ENCODE results near the gene RUNX2. TPM values are rescaled to one million over a fixed set of nuclear protein-coding genes. Genes with fewer than 3 reads are reported as not detected.

Gene RUNX2
- total and polyA plus RNA-seq, 3 experiments from 2014 or later: 16.1 to 25.8 (median 25.3) TPM

- POLR2A ChIA-PET: no interaction called here
- no peak overlapping the region for H3K4me3 ChIP-seq (ENCODE audit: low read length)
Measured at GRCh38 chr6:45533386-45533785, 205.3 kb downstream of the RUNX2 start.

GRCh38 chr6:45535933-45536332 is 207.8 kb downstream of the RUNX2 start:
- H3K27ac ChIP-seq (ENCODE audit: low read depth, low read length): no peak overlapping the region
- no peak for DNase-seq
- no peak overlapping the region for H3K4me3 ChIP-seq (ENCODE audit: low read length)
- ChIA-PET POLR2A (no interaction called here), CTCF (no interaction called here)
- Mint-ChIP-seq H3K9me3 (no peaks in the 10 kb centered on the region), H3K4me1 (peaks cover 0 to 41% (median 29%) of the 10 kb centered on the region in 3 donors), H3K4me3 (peak overlapping the region in 1 of 7 donors; percentile 1), H3K27me3 (peaks cover 0 to 2% of the 10 kb centered on the region in 2 donors), H3K36me3 (peaks cover 7 to 15% (median 14%) of the 10 kb centered on the region in 3 donors), H3K27ac (peak overlapping the region in 2 of 8 donors; percentile 36 to 67)
- H3K27me3 ChIP-seq (ENCODE audit: insufficient read depth, low read length, poor library complexity, severe bottlenecking): no peaks in the 10 kb centered on the region
- no peaks in the 10 kb centered on the region for H3K9me3 ChIP-seq (ENCODE audit: low read length)
- H3K36me3 ChIP-seq (ENCODE audit: insufficient read depth, low read length): no peaks in the 10 kb centered on the region
- H3K4me1 ChIP-seq (ENCODE audit: insufficient read depth, low read length): no peaks in the 10 kb centered on the region

More at GRCh38 chr6:45533386-45533785, 205.3 kb downstream of the RUNX2 start:
- peaks cover 0 to 52% (median 22%) of the 10 kb centered on the region in 3 donors for H3K4me1 Mint-ChIP-seq
- Histone ChIP-seq H3K27ac (ENCODE audit: low read depth, low read length) (no peak overlapping the region), H3K36me3 (ENCODE audit: insufficient read depth, low read length) (no peaks in the 10 kb centered on the region), H3K4me1 (ENCODE audit: insufficient read depth, low read length) (no peaks in the 10 kb centered on the region), H3K9me3 (ENCODE audit: low read length) (no peaks in the 10 kb centered on the region), H3K27me3 (ENCODE audit: insufficient read depth, low read length, poor library complexity, severe bottlenecking) (no peaks in the 10 kb centered on the region)
- peaks cover 0 to 2% of the 10 kb centered on the region in 2 donors for H3K27me3 Mint-ChIP-seq
- peak overlapping the region in 1 of 8 donors; percentile 13 for H3K27ac Mint-ChIP-seq
- peaks cover 7 to 16% (median 15%) of the 10 kb centered on the region in 3 donors for H3K36me3 Mint-ChIP-seq
- no peak for DNase-seq
- CTCF ChIA-PET: no interaction called here
- no peak overlapping the region for H3K4me3 Mint-ChIP-seq
- no peaks in the 10 kb centered on the region for H3K9me3 Mint-ChIP-seq

- no peak overlapping the region for H3K27ac ChIP-seq (ENCODE audit: low read depth, low read length)
- Mint-ChIP-seq H3K27me3 (peaks cover 0 to 2% of the 10 kb centered on the region in 2 donors), H3K27ac (no peak overlapping the region), H3K4me1 (peaks cover 0 to 54% (median 31%) of the 10 kb centered on the region in 3 donors), H3K4me3 (no peak overlapping the region), H3K36me3 (peaks cover 11 to 15% (median 15%) of the 10 kb centered on the region in 3 donors), H3K9me3 (no peaks in the 10 kb centered on the region)
- no peak overlapping the region for H3K4me3 ChIP-seq (ENCODE audit: low read length)
- CTCF ChIA-PET: no interaction called here
- H3K27me3 ChIP-seq (ENCODE audit: insufficient read depth, low read length, poor library complexity, severe bottlenecking): no peaks in the 10 kb centered on the region
- H3K36me3 ChIP-seq (ENCODE audit: insufficient read depth, low read length): no peaks in the 10 kb centered on the region
- H3K9me3 ChIP-seq (ENCODE audit: low read length): no peaks in the 10 kb centered on the region
- no peaks in the 10 kb centered on the region for H3K4me1 ChIP-seq (ENCODE audit: insufficient read depth, low read length)
- POLR2A ChIA-PET: no interaction called here
- no peak for DNase-seq
Measured at GRCh38 chr6:45537539-45537938, 209.4 kb downstream of the RUNX2 start.

- CTCF ChIA-PET: no interaction called here
- H3K27ac Mint-ChIP-seq: peak overlapping the region in 5 of 8 donors; percentile 11 to 77 (median 42)
- Histone ChIP-seq H3K4me1 (ENCODE audit: insufficient read depth, low read length) (no peaks in the 10 kb centered on the region), H3K27me3 (ENCODE audit: insufficient read depth, low read length, poor library complexity, severe bottlenecking) (no peaks in the 10 kb centered on the region), H3K4me3 (ENCODE audit: low read length) (no peak overlapping the region), H3K36me3 (ENCODE audit: insufficient read depth, low read length) (no peaks in the 10 kb centered on the region), H3K27ac (ENCODE audit: low read depth, low read length) (no peak overlapping the region), H3K9me3 (ENCODE audit: low read length) (no peaks in the 10 kb centered on the region)
- no peaks in the 10 kb centered on the region for H3K9me3 Mint-ChIP-seq
- POLR2A ChIA-PET: no interaction called here
- no peak overlapping the region for H3K4me3 Mint-ChIP-seq
- peaks cover 0 to 55% (median 30%) of the 10 kb centered on the region in 3 donors for H3K4me1 Mint-ChIP-seq
- no peak for DNase-seq
- no peaks in the 10 kb centered on the region for H3K27me3 Mint-ChIP-seq
- H3K36me3 Mint-ChIP-seq: peaks cover 11 to 21% (median 15%) of the 10 kb centered on the region in 3 donors
Measured at GRCh38 chr6:45538641-45539547, 210.8 kb downstream of the RUNX2 start.

- H3K4me3 Mint-ChIP-seq: no peak overlapping the region
- peaks cover 8 to 18% (median 9%) of the 10 kb centered on the region in 3 donors for H3K36me3 Mint-ChIP-seq
- Histone ChIP-seq H3K9me3 (ENCODE audit: low read length) (no peaks in the 10 kb centered on the region), H3K36me3 (ENCODE audit: insufficient read depth, low read length) (no peaks in the 10 kb centered on the region), H3K27ac (ENCODE audit: low read depth, low read length) (no peak overlapping the region), H3K4me3 (ENCODE audit: low read length) (no peak overlapping the region), H3K4me1 (ENCODE audit: insufficient read depth, low read length) (no peaks in the 10 kb centered on the region), H3K27me3 (ENCODE audit: insufficient read depth, low read length, poor library complexity, severe bottlenecking) (no peaks in the 10 kb centered on the region)
- no peaks in the 10 kb centered on the region for H3K9me3 Mint-ChIP-seq
- DNase-seq: no peak
- ChIA-PET CTCF (no interaction called here), POLR2A (no interaction called here)
- H3K27ac Mint-ChIP-seq: peak overlapping the region in 2 of 8 donors; percentile 2 to 17
- peaks cover 0 to 53% (median 25%) of the 10 kb centered on the region in 3 donors for H3K4me1 Mint-ChIP-seq
- no peaks in the 10 kb centered on the region for H3K27me3 Mint-ChIP-seq
Measured at GRCh38 chr6:45540375-45540920, 212.3 kb downstream of the RUNX2 start.

- Mint-ChIP-seq H3K9me3 (no peaks in the 10 kb centered on the region), H3K4me3 (no peak overlapping the region), H3K27me3 (no peaks in the 10 kb centered on the region), H3K36me3 (peaks cover 6 to 18% (median 7%) of the 10 kb centered on the region in 3 donors), H3K4me1 (peaks cover 0 to 48% (median 17%) of the 10 kb centered on the region in 3 donors), H3K27ac (peak overlapping the region in 3 of 8 donors; percentile 25 to 49 (median 43))
- ChIA-PET POLR2A (no interaction called here), CTCF (no interaction called here)
- H3K4me1 ChIP-seq (ENCODE audit: insufficient read depth, low read length): no peaks in the 10 kb centered on the region
- no peaks in the 10 kb centered on the region for H3K9me3 ChIP-seq (ENCODE audit: low read length)
- no peaks in the 10 kb centered on the region for H3K27me3 ChIP-seq (ENCODE audit: insufficient read depth, low read length, poor library complexity, severe bottlenecking)
- no peak overlapping the region for H3K27ac ChIP-seq (ENCODE audit: low read depth, low read length)
- no peaks in the 10 kb centered on the region for H3K36me3 ChIP-seq (ENCODE audit: insufficient read depth, low read length)
- DNase-seq: no peak
- no peak overlapping the region for H3K4me3 ChIP-seq (ENCODE audit: low read length)
Measured at GRCh38 chr6:45541934-45542333, 213.8 kb downstream of the RUNX2 start.

- Histone ChIP-seq H3K4me3 (ENCODE audit: low read length) (no peak overlapping the region), H3K27ac (ENCODE audit: low read depth, low read length) (no peak overlapping the region), H3K4me1 (ENCODE audit: insufficient read depth, low read length) (no peaks in the 10 kb centered on the region), H3K36me3 (ENCODE audit: insufficient read depth, low read length) (no peaks in the 10 kb centered on the region), H3K9me3 (ENCODE audit: low read length) (no peaks in the 10 kb centered on the region), H3K27me3 (ENCODE audit: insufficient read depth, low read length, poor library complexity, severe bottlenecking) (no peaks in the 10 kb centered on the region)
- Mint-ChIP-seq H3K4me3 (no peak overlapping the region), H3K27me3 (no peaks in the 10 kb centered on the region), H3K4me1 (peaks cover 0 to 44% (median 14%) of the 10 kb centered on the region in 3 donors), H3K9me3 (no peaks in the 10 kb centered on the region), H3K27ac (peak overlapping the region in 2 of 8 donors; percentile 4 to 80), H3K36me3 (peaks cover 14 to 20% (median 16%) of the 10 kb centered on the region in 3 donors)
- POLR2A ChIA-PET: interaction anchor here (0.6 kb wide), 1 partner anchor 17 kb away, joined by 3 read pairs; no protein-coding TSS in a partner anchor
- CTCF ChIA-PET: interaction anchor here (1.4 kb wide), 1 partner anchor 15 kb away, joined by 3 read pairs; no protein-coding TSS in a partner anchor
- DNase-seq: no peak
Measured at GRCh38 chr6:45543298-45544235, 215.4 kb downstream of the RUNX2 start.

All from CD8-positive, alpha-beta memory T cell (primary cell).